HCT116 (cell line): ENCODE data around the gene ANGPTL8. TPM values are rescaled to one million over a fixed set of nuclear protein-coding genes. Genes with fewer than 3 reads are reported as not detected.

Experiments
- ATAC-seq: fragments of 200-7000 bp; cut with Tn5 transposase; 2 replicates; pipeline ENCODE4 v1.9.1; 2020; ENCODE audit warnings: mild to moderate bottlenecking, moderate library complexity
- BruUV-seq: library from RNA; stranded (reverse); fragments of 400-500 nt; replicated peaks from 2 replicates; lab custom pipeline; 2021; lab: Mats Ljungman, UMichigan
- CTCF ChIA-PET: fragments of 300-600 bp; sonication (Branson Sonifier 250); formaldehyde crosslinking; loops from one replicate; lab custom pipeline; 2021; ENCODE audit warnings: antibody characterized with exemption; lab: Charles Lee
- POLR2A ChIA-PET: fragments of 300-600, 350-600 bp; sonication (Branson Sonifier 250); formaldehyde crosslinking; loops from one replicate; lab custom pipeline; 2021; ENCODE audit warnings: antibody characterized with exemption; lab: Charles Lee
- RAD21 ChIA-PET, 2 experiments: fragments of 300-600 bp; sonication (Branson Sonifier 250); formaldehyde crosslinking; loops; one replicate each; lab custom pipeline; 2023; ENCODE audit warnings: low total read pairs in 2 of 2; ENCODE audit not compliant: uncharacterized antibody in 2 of 2, unreplicated experiment in 2 of 2, low non-redundant PET in 1 of 2; lab: Charles Lee
- DNase-seq: peaks from one replicate; pipeline ENCODE4 v3.0.0-alpha.2; 2010; ENCODE audit warnings: low read depth, low spot score
- H2AFZ ChIP-seq: fragments of 200-600 bp; shearing (Covaris generic), sonication (generic); 2 replicates; pipeline ENCODE4 v1.6.1; 2017; ENCODE audit warnings: low read depth, mixed run types, mixed read lengths, antibody characterized with exemption, low read length; ENCODE audit not compliant: poor library complexity, severe bottlenecking
- H3K27ac ChIP-seq: 2 replicates; pipeline ENCODE4 v1.5.1; 2012; ENCODE audit warnings: low read depth, low read length
- H3K27me3 ChIP-seq: fragments of 200-600 bp; sonication (generic); 2 replicates; pipeline ENCODE4 v1.6.1; 2016; ENCODE audit warnings: mixed run types, low read length, mixed read lengths; ENCODE audit not compliant: insufficient read depth
- H3K36me3 ChIP-seq, 2 experiments: fragments of 200-500 bp in 1 of 2; fragments of 200-600 bp in 1 of 2; sonication (Bioruptor generic) in 1 of 2; sonication (generic) in 1 of 2; 2 replicates each; pipeline versions ENCODE4 v1.5.1 to v1.6.1; 2014 to 2016; ENCODE audit warnings: low read length in 2 of 2, inconsistent platforms in 1 of 2, mixed read lengths in 1 of 2, mixed run types in 1 of 2; ENCODE audit not compliant: insufficient read depth in 2 of 2, control insufficient read depth in 1 of 2
- H3K4me1 ChIP-seq, 2 experiments: fragments of 200-600 bp in 1 of 2; sonication (generic) in 1 of 2; 2 replicates each; pipeline versions ENCODE4 v1.5.1 to v1.6.1; 2012 to 2017; ENCODE audit warnings: low read length in 2 of 2, inconsistent platforms in 1 of 2, mild to moderate bottlenecking in 1 of 2, mixed read lengths in 1 of 2, mixed run types in 1 of 2, moderate library complexity in 1 of 2; ENCODE audit not compliant: insufficient read depth in 2 of 2, control insufficient read depth in 1 of 2
- H3K4me2 ChIP-seq: fragments of 200-600 bp; sonication (generic); 2 replicates; pipeline ENCODE4 v1.6.1; 2017; ENCODE audit warnings: mixed run types, low read length, mixed read lengths
- H3K4me3 ChIP-seq, 2 experiments: fragments of 200-600 bp in 1 of 2; sonication (generic) in 1 of 2; replicated peaks in 1 of 2; 2 replicates each; pipeline ENCODE4 v1.5.1; 2011 to 2016; ENCODE audit warnings: low read length in 2 of 2, control low read depth in 1 of 2, low read depth in 1 of 2, mild to moderate bottlenecking in 1 of 2, mixed read lengths in 1 of 2, mixed run types in 1 of 2
- H3K79me2 ChIP-seq: fragments of 200-600 bp; sonication (generic); 2 replicates; pipeline ENCODE4 v1.6.1; 2017; ENCODE audit warnings: mild to moderate bottlenecking, mixed run types, low read length, moderate library complexity, mixed read lengths; ENCODE audit not compliant: insufficient read depth
- H3K9ac ChIP-seq: fragments of 200-600 bp; sonication (generic); 2 replicates; pipeline ENCODE4 v1.6.1; 2016; ENCODE audit warnings: low read length, mixed read lengths
- H3K9me2 ChIP-seq: fragments of 200-600 bp; sonication (generic), shearing (Covaris generic); 2 replicates; pipeline ENCODE4 v1.6.1; 2017; ENCODE audit warnings: mixed run types, mild to moderate bottlenecking, moderate library complexity; ENCODE audit not compliant: insufficient read depth
- H3K9me3 ChIP-seq, 2 experiments: fragments of 200-500 bp in 1 of 2; fragments of 200-600 bp in 1 of 2; sonication (Bioruptor generic) in 1 of 2; sonication (generic) in 1 of 2; 2 replicates each; pipeline ENCODE4 v1.6.1; 2014 to 2017; ENCODE audit warnings: low read length in 2 of 2, mixed read lengths in 2 of 2, inconsistent platforms in 1 of 2, low read depth in 1 of 2, mild to moderate bottlenecking in 1 of 2, mixed run types in 1 of 2, moderate library complexity in 1 of 2; ENCODE audit not compliant: control insufficient read depth in 1 of 2, insufficient read depth in 1 of 2
- H4K20me1 ChIP-seq: fragments of 200-600 bp; sonication (generic), shearing (Covaris generic); 2 replicates; pipeline ENCODE4 v1.6.1; 2017; ENCODE audit warnings: mixed run types, mild to moderate bottlenecking, moderate library complexity; ENCODE audit not compliant: insufficient read depth
- ELF1 ChIP-seq: IDR thresholded peaks from 2 replicates; pipeline ENCODE4 v1.6.1; 2012; ENCODE audit warnings: low read depth, borderline replicate concordance
- EZH2phosphoT487 ChIP-seq: fragments of 200-600 bp; IDR thresholded peaks from 2 replicates; pipeline ENCODE4 v1.6.1; 2018; ENCODE audit warnings: antibody characterized with exemption, borderline replicate concordance
- RAD21 ChIP-seq: IDR thresholded peaks from 2 replicates; pipeline ENCODE4 v1.6.1; 2012; ENCODE audit warnings: low read depth, mild to moderate bottlenecking
- SIN3A ChIP-seq: IDR thresholded peaks from 2 replicates; pipeline ENCODE4 v1.6.1; 2012; ENCODE audit warnings: low read depth
- SRF ChIP-seq: IDR thresholded peaks from 2 replicates; pipeline ENCODE4 v1.6.1; 2012; ENCODE audit warnings: low read depth
- intact Hi-C: fragments of 100-400 bp; cut with micrococcal nuclease; formaldehyde crosslinking; loops from 2 replicates; pipeline ENCODE4 v1.10.0; 2022
- total RNA-seq: library from RNA; stranded (reverse); gene quantifications from one replicate; pipeline ENCODE4 v1.2.1, GENCODE V29; 2021; ENCODE audit not compliant: unreplicated experiment
- TF ChIP-seq, protein P1 (sequence below): IDR thresholded peaks from 2 replicates; pipeline ENCODE4 v1.6.1; 2012
- TF ChIP-seq, protein P2 (sequence below), 3 experiments: fragments of 200-600 bp in 1 of 3; sonication (generic) in 1 of 3; IDR thresholded peaks in 2 of 3; conservative IDR thresholded peaks in 1 of 3; 2 replicates each; pipeline ENCODE4 v1.5.1; 2012 to 2017; ENCODE audit warnings: low read depth in 2 of 3, low read length in 2 of 3, antibody characterized with exemption in 1 of 3, borderline replicate concordance in 1 of 3, control low read depth in 1 of 3, mild to moderate bottlenecking in 1 of 3, mixed read lengths in 1 of 3, mixed run types in 1 of 3, moderate library complexity in 1 of 3; ENCODE audit not compliant: insufficient read depth in 1 of 3
- TF ChIP-seq, protein P3 (sequence below): IDR thresholded peaks from 2 replicates; pipeline ENCODE4 v1.6.1; 2011; ENCODE audit warnings: mild to moderate bottlenecking, low read length, moderate library complexity; ENCODE audit not compliant: insufficient replicate concordance; ENCODE audit errors: extremely low read depth

Gene ANGPTL8
- total RNA-seq, 1 experiment from 2014 or later, result not detected

DNA sequence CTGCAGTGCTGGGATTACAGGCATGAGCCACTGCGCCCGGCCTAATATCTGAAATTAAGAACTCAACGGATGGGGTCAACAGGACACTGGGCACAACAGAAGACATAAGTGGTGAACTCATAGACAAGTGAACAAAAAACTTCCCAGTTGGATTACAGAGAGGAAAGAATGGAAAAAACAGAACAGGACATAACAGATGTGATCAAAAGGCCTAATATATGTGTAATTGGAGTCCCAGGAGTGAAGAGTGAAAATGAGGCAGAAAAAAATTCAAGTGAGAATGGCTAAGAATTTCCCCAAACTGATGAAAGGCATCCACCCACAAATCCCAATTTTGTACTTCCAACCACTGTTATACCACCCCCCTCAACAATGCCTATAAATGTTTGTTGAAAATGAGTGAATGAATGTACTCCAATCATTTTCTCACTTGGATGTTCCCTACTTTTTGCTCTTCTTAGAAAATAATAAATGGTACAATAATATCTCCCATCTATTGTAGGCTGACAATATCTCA lies 18.3 kb upstream of the ANGPTL8 start:
- intact Hi-C loops, result no loop called here
- ATAC-seq (no peak), DNase-seq (no peak)
- Histone ChIP-seq H3K4me1 (no peaks in the 10 kb centered on the region), H4K20me1 (no peaks in the 10 kb centered on the region), H3K4me2 (no peak overlapping the region), H3K27ac (no peak overlapping the region), H3K4me3 (no peak overlapping the region), H3K9me3 (peaks cover 6 to 11% of the 10 kb centered on the region in 2 experiments; a peak in 2 of 4 replicates), H3K36me3 (peaks cover 6 to 20% of the 10 kb centered on the region in 2 experiments; a peak in 3 of 4 replicates), H3K79me2 (no peaks in the 10 kb centered on the region), H2AFZ (no peak overlapping the region), H3K9ac (no peak overlapping the region), H3K27me3 (no peaks in the 10 kb centered on the region), H3K9me2 (no peaks in the 10 kb centered on the region)
- RAD21 ChIA-PET, result no interaction called here
- POLR2A ChIA-PET, result no interaction called here
- CTCF ChIA-PET, result no interaction called here
- TF ChIP-seq EZH2phosphoT487, result no peak
- TF ChIP-seq, protein P1, sequence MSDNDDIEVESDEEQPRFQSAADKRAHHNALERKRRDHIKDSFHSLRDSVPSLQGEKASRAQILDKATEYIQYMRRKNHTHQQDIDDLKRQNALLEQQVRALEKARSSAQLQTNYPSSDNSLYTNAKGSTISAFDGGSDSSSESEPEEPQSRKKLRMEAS, result no peak
- TF ChIP-seq SIN3A, result no peak
- TF ChIP-seq, protein P2, sequence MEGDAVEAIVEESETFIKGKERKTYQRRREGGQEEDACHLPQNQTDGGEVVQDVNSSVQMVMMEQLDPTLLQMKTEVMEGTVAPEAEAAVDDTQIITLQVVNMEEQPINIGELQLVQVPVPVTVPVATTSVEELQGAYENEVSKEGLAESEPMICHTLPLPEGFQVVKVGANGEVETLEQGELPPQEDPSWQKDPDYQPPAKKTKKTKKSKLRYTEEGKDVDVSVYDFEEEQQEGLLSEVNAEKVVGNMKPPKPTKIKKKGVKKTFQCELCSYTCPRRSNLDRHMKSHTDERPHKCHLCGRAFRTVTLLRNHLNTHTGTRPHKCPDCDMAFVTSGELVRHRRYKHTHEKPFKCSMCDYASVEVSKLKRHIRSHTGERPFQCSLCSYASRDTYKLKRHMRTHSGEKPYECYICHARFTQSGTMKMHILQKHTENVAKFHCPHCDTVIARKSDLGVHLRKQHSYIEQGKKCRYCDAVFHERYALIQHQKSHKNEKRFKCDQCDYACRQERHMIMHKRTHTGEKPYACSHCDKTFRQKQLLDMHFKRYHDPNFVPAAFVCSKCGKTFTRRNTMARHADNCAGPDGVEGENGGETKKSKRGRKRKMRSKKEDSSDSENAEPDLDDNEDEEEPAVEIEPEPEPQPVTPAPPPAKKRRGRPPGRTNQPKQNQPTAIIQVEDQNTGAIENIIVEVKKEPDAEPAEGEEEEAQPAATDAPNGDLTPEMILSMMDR (IDR thresholded peaks at IDR 0.05 in 2 of 3, conservative IDR thresholded peaks at IDR 0.05 in 1 of 3; ENCODE audit: borderline replicate concordance in 1 of 3, insufficient read depth in 1 of 3, low read depth in 2 of 3, low read length in 2 of 3), result no peak
- no peak for TF ChIP-seq ELF1
- no peak for TF ChIP-seq SRF
- TF ChIP-seq, protein P3, sequence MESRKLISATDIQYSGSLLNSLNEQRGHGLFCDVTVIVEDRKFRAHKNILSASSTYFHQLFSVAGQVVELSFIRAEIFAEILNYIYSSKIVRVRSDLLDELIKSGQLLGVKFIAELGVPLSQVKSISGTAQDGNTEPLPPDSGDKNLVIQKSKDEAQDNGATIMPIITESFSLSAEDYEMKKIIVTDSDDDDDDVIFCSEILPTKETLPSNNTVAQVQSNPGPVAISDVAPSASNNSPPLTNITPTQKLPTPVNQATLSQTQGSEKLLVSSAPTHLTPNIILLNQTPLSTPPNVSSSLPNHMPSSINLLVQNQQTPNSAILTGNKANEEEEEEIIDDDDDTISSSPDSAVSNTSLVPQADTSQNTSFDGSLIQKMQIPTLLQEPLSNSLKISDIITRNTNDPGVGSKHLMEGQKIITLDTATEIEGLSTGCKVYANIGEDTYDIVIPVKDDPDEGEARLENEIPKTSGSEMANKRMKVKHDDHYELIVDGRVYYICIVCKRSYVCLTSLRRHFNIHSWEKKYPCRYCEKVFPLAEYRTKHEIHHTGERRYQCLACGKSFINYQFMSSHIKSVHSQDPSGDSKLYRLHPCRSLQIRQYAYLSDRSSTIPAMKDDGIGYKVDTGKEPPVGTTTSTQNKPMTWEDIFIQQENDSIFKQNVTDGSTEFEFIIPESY, result no peak
- no peak for TF ChIP-seq RAD21
- no TSS peak for BruUV-seq
